ENCODE results near the gene PRKCI. TPM values are rescaled to one million over a fixed set of nuclear protein-coding genes. Genes with fewer than 3 reads are reported as not detected.

The PRKCI gene
- total and polyA plus RNA-seq, 9 of the 15 experiments (the other 6 are each of a cell fraction or from before 2014, with no cell fraction given) = 10.5 to 43.2 (median 31.4) TPM

DNA sequence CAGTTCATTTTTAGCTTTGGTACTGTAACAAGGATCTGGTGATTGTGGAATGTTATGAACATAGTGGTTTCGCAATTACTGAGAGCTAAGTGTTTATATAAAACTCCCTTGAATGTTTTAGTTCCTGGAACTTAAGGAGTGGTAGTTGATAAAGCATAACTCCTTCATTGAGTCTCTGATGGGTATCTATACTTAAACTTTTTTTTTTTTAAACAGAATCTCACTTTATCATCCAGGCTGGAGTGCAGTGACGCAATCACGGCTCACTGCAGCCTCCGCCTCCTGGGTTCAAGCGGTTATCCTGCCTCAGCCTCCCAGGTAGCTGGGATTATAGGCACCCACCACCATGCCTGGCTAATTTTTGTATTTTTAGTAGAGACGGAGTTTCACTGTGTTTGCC lies 11.3 kb downstream of the PRKCI start (continued):
- TF ChIP-seq, protein P1, sequence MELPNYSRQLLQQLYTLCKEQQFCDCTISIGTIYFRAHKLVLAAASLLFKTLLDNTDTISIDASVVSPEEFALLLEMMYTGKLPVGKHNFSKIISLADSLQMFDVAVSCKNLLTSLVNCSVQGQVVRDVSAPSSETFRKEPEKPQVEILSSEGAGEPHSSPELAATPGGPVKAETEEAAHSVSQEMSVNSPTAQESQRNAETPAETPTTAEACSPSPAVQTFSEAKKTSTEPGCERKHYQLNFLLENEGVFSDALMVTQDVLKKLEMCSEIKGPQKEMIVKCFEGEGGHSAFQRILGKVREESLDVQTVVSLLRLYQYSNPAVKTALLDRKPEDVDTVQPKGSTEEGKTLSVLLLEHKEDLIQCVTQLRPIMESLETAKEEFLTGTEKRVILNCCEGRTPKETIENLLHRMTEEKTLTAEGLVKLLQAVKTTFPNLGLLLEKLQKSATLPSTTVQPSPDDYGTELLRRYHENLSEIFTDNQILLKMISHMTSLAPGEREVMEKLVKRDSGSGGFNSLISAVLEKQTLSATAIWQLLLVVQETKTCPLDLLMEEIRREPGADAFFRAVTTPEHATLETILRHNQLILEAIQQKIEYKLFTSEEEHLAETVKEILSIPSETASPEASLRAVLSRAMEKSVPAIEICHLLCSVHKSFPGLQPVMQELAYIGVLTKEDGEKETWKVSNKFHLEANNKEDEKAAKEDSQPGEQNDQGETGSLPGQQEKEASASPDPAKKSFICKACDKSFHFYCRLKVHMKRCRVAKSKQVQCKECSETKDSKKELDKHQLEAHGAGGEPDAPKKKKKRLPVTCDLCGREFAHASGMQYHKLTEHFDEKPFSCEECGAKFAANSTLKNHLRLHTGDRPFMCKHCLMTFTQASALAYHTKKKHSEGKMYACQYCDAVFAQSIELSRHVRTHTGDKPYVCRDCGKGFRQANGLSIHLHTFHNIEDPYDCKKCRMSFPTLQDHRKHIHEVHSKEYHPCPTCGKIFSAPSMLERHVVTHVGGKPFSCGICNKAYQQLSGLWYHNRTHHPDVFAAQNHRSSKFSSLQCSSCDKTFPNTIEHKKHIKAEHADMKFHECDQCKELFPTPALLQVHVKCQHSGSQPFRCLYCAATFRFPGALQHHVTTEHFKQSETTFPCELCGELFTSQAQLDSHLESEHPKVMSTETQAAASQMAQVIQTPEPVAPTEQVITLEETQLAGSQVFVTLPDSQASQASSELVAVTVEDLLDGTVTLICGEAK (IDR thresholded peaks at IDR 0.05) = peak; percentile 44; the same call in 1 of the 2 replicates
- TF ChIP-seq, protein P1 (CRISPR knock-in tag; IDR thresholded peaks at IDR 0.05) = no peak
- TF ChIP-seq KDM2B (CRISPR knock-in tag; IDR thresholded peaks at IDR 0.05) (no peak), ZC3H11A (IDR thresholded peaks at IDR 0.05; ENCODE audit: low read depth, low read length) (no peak), NFRKB (IDR thresholded peaks at IDR 0.05; ENCODE audit: low read depth) (no peak), ZNF696 (CRISPR knock-in tag; conservative IDR thresholded peaks at IDR 0.05) (no peak), NFATC3 (IDR thresholded peaks at IDR 0.05) (no peak), CEBPB (tag; IDR thresholded peaks at IDR 0.05) (peak; percentile 94), ZNF668 (CRISPR knock-in tag; IDR thresholded peaks at IDR 0.05) (no peak), FOXJ3 (CRISPR knock-in tag; IDR thresholded peaks at IDR 0.05) (no peak), JUN (IDR thresholded peaks at IDR 0.05; ENCODE audit: borderline replicate concordance, low read depth, low read length) (no peak), JUN (CRISPR knock-in tag; IDR thresholded peaks at IDR 0.05; ENCODE audit: borderline replicate concordance) (no peak), TRIM24 (IDR thresholded peaks at IDR 0.05) (peak in 1 of 2 experiments; percentile 45; a peak in 1 of 4 replicates)
- TF ChIP-seq, protein P2, sequence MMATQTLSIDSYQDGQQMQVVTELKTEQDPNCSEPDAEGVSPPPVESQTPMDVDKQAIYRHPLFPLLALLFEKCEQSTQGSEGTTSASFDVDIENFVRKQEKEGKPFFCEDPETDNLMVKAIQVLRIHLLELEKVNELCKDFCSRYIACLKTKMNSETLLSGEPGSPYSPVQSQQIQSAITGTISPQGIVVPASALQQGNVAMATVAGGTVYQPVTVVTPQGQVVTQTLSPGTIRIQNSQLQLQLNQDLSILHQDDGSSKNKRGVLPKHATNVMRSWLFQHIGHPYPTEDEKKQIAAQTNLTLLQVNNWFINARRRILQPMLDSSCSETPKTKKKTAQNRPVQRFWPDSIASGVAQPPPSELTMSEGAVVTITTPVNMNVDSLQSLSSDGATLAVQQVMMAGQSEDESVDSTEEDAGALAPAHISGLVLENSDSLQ (IDR thresholded peaks at IDR 0.05) = no peak
- TF ChIP-seq, protein P3, sequence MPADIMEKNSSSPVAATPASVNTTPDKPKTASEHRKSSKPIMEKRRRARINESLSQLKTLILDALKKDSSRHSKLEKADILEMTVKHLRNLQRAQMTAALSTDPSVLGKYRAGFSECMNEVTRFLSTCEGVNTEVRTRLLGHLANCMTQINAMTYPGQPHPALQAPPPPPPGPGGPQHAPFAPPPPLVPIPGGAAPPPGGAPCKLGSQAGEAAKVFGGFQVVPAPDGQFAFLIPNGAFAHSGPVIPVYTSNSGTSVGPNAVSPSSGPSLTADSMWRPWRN (IDR thresholded peaks at IDR 0.05; ENCODE audit: low read depth) = no peak
- TF ChIP-seq, protein P4, sequence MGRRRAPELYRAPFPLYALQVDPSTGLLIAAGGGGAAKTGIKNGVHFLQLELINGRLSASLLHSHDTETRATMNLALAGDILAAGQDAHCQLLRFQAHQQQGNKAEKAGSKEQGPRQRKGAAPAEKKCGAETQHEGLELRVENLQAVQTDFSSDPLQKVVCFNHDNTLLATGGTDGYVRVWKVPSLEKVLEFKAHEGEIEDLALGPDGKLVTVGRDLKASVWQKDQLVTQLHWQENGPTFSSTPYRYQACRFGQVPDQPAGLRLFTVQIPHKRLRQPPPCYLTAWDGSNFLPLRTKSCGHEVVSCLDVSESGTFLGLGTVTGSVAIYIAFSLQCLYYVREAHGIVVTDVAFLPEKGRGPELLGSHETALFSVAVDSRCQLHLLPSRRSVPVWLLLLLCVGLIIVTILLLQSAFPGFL (CRISPR knock-in tag; IDR thresholded peaks at IDR 0.05) = no peak
- TF ChIP-seq, protein P5, sequence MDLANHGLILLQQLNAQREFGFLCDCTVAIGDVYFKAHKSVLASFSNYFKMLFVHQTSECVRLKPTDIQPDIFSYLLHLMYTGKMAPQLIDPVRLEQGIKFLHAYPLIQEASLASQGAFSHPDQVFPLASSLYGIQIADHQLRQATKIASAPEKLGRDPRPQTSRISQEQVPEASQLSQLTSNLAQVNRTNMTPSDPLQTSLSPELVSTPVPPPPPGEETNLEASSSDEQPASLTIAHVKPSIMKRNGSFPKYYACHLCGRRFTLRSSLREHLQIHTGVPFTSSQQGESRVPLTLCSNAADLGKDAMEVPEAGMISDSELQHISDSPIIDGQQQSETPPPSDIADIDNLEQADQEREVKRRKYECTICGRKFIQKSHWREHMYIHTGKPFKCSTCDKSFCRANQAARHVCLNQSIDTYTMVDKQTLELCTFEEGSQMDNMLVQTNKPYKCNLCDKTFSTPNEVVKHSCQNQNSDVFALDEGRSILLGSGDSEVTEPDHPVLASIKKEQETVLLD (IDR thresholded peaks at IDR 0.05) = no peak

All from K562 (cell line).